GM19238 (cell line): ENCODE results near the gene SUSD4.

ENCODE experiments used
- DNase-seq: peaks from one replicate; pipeline ENCODE4 v3.0.0; 2011; ENCODE audit warnings: low spot score; ENCODE audit not compliant: insufficient read length

The SUSD4 gene

GRCh38 chr1:223212441-223212840 is 151.5 kb downstream of the SUSD4 start:
- no peak for DNase-seq

GRCh38 chr1:223211323-223211985 is 152.5 kb downstream of the SUSD4 start:
- DNase-seq = no peak

GRCh38 chr1:223210788-223211120 is 153.2 kb downstream of the SUSD4 start:
- DNase-seq = no peak

GRCh38 chr1:223209992-223210787 is 153.8 kb downstream of the SUSD4 start:
- no peak for DNase-seq

GRCh38 chr1:223209293-223209898 is 154.6 kb downstream of the SUSD4 start:
- DNase-seq = no peak

- no peak for DNase-seq
Measured at GRCh38 chr1:223208164-223209076, 155.6 kb downstream of the SUSD4 start.

GRCh38 chr1:223207293-223208066 is 156.5 kb downstream of the SUSD4 start:
- DNase-seq = no peak

GRCh38 chr1:223204424-223204823 is 159.6 kb downstream of the SUSD4 start:
- no peak for DNase-seq

GRCh38 chr1:223203694-223204093 is 160.3 kb downstream of the SUSD4 start:
- no peak for DNase-seq

- no peak for DNase-seq
Measured at GRCh38 chr1:223203034-223203408, 161.0 kb downstream of the SUSD4 start.

GRCh38 chr1:223202376-223203033 is 161.5 kb downstream of the SUSD4 start:
- DNase-seq = no peak

- no peak for DNase-seq
Measured at GRCh38 chr1:223201967-223202366, 162.0 kb downstream of the SUSD4 start.

GRCh38 chr1:223200903-223201302 is 163.1 kb downstream of the SUSD4 start:
- no peak for DNase-seq

- no peak for DNase-seq
Measured at GRCh38 chr1:223199094-223199647, 164.8 kb downstream of the SUSD4 start.

GRCh38 chr1:223198628-223198965 is 165.4 kb downstream of the SUSD4 start:
- DNase-seq = no peak

- DNase-seq = no peak
Measured at GRCh38 chr1:223197923-223198627, 165.9 kb downstream of the SUSD4 start.

- DNase-seq = no peak
Measured at GRCh38 chr1:223189903-223190724, 173.9 kb downstream of the SUSD4 start.

GRCh38 chr1:223189525-223189902 is 174.5 kb downstream of the SUSD4 start:
- no peak for DNase-seq
